Measurements from ENCODE around the gene USP30. TPM values are rescaled to one million over a fixed set of nuclear protein-coding genes. Genes with fewer than 3 reads are reported as not detected.

The USP30 gene
- total and polyA plus RNA-seq, 8 donors, result 3.2 to 41.4 (median 10.9) TPM

DNA sequence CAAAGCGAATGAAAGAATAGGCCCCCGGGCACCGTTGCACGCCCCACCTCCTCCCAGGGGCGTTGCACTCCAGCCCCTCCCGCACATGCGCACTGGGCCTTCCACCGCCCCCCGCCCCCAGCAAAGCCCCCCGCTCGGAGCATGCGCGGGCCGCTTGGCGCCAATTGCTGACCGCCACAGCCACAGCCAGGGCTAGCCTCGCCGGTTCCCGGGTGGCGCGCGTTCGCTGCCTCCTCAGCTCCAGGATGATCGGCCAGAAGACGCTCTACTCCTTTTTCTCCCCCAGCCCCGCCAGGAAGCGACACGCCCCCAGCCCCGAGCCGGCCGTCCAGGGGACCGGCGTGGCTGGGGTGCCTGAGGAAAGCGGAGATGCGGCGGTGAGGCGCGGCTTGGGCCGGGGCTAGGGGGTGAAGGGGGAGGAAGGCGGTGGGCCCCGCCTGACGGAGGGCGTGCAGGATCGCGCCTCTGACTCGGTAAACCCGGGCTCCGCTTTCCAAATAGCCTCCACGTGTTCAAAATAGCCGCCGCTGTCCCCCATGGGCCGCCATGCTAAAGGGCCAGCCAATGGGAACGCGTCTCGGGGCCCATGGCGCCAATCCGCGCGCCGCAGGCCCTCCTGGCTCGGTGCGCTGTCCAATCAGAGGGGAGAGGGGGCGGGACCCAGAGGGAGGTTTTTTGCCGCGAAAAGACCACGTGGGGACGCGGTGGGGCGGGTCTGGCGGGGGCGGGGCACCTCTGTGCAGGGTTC is 45.2 kb downstream of the USP30 start, which contains the start of gene UNG:
UNG (plus strand) TSS at position 163 of the 748 bp plus-strand sequence; CDS start at position 246, 83 bp downstream.
- intact Hi-C loops (cut with DNase I; ENCODE audit: low total_unique reads), result no loop called here
- H3K4me3 ChIP-seq, result peak within 1 kb of the TSS; percentile 68 to 92 (median 73)
- 0 to 1% (median 1%) methylated on average over 31 to 71 of the region's 71 CpGs; no CpG with 5 or more reads in 1 of the 5 donors for WGBS, 5 donors
- peak; percentile 98 to 99 for DNase-seq
- no peaks in the 10 kb centered on the region for H3K27me3 ChIP-seq
- peak within 1 kb of the TSS; percentile 87 to 94 (median 90) for H3K27ac ChIP-seq
- TF ChIP-seq EP300 (IDR thresholded peaks at IDR 0.05), result no peak
- no peak for TF ChIP-seq POLR2A (IDR thresholded peaks at IDR 0.05)
- TF ChIP-seq CTCF (IDR thresholded peaks at IDR 0.05), result no peak
- no peak for TF ChIP-seq POLR2AphosphoS5 (IDR thresholded peaks at IDR 0.05)
- no peaks in the 10 kb centered on the region for H3K9me3 ChIP-seq
- H3K36me3 ChIP-seq, result peaks cover 7 to 20% (median 14%) of the 10 kb centered on the region in 4 donors
- H3K4me1 ChIP-seq, result peaks cover 24 to 59% (median 43%) of the 10 kb centered on the region in 4 donors

DNA sequence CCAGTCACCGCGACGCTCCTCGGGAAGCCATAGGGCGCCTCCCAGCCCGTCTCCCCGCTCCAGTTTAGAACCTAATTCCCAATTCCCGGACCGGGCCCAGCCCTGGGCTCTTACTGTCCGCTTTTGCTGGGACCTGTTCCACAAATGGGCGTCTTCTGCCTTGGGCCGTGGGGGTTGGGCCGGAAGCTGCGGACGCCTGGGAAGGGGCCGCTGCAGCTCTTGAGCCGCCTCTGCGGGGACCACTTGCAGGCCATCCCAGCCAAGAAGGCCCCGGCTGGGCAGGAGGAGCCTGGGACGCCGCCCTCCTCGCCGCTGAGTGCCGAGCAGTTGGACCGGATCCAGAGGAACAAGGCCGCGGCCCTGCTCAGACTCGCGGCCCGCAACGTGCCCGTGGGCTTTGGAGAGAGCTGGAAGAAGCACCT is 45.8 kb downstream of the USP30 start:
- no peaks in the 10 kb centered on the region for H3K27me3 ChIP-seq
- H3K4me1 ChIP-seq, result peaks cover 23 to 53% (median 38%) of the 10 kb centered on the region in 4 donors
- TF ChIP-seq EP300 (IDR thresholded peaks at IDR 0.05), result no peak
- no peak for TF ChIP-seq POLR2A (IDR thresholded peaks at IDR 0.05)
- no peak for TF ChIP-seq CTCF (IDR thresholded peaks at IDR 0.05)
- TF ChIP-seq POLR2AphosphoS5 (IDR thresholded peaks at IDR 0.05), result peak in 2 of 3 donors; percentile 36 to 45
- intact Hi-C loops (cut with DNase I; ENCODE audit: low total_unique reads), result no loop called here
- peaks cover 7 to 26% (median 20%) of the 10 kb centered on the region in 4 donors for H3K36me3 ChIP-seq
- peak overlapping the region; percentile 87 to 94 (median 90) for H3K27ac ChIP-seq
- H3K9me3 ChIP-seq, result no peaks in the 10 kb centered on the region
- peak overlapping the region; percentile 68 to 92 (median 73) for H3K4me3 ChIP-seq
- 0 to 1% (median 0%) methylated on average over 5 to 32 of the region's 32 CpGs for WGBS, 5 donors
- peak in 1 of 2 donors; percentile 65 for DNase-seq

DNA sequence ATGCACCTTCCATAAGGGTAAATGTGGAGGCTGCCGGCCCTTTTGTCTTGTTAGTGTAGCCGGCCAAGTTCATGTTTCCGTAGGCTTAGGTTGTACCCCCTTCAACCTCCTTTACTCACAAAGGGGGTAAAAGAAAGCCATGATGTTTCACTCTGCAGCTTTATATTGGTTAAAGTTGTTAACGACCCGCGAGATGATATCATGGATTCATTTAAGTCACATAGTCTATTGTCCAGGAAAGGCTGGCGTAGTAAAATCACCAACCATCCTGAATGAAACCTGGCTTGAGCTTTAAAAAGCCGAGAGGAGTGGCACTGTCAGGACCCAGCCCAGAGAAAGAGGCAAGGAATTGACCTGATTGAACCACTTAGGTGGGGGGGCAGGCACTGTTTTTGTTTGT is 46.3 kb downstream of the USP30 start:
- peaks cover 9 to 30% (median 25%) of the 10 kb centered on the region in 4 donors for H3K36me3 ChIP-seq
- WGBS, 5 donors, result 2 to 5% (median 4%) methylated on average over 8 of the region's 8 CpGs
- peak overlapping the region; percentile 87 to 94 (median 90) for H3K27ac ChIP-seq
- no peaks in the 10 kb centered on the region for H3K27me3 ChIP-seq
- H3K4me1 ChIP-seq, result peaks cover 21 to 50% (median 34%) of the 10 kb centered on the region in 4 donors
- DNase-seq, result no peak
- H3K4me3 ChIP-seq, result peak overlapping the region; percentile 68 to 92 (median 73)
- TF ChIP-seq POLR2A (IDR thresholded peaks at IDR 0.05) (no peak), POLR2AphosphoS5 (IDR thresholded peaks at IDR 0.05) (no peak), EP300 (IDR thresholded peaks at IDR 0.05) (no peak), CTCF (IDR thresholded peaks at IDR 0.05) (no peak)
- H3K9me3 ChIP-seq, result no peaks in the 10 kb centered on the region
- intact Hi-C loops (cut with DNase I; ENCODE audit: low total_unique reads), result no loop called here

DNA sequence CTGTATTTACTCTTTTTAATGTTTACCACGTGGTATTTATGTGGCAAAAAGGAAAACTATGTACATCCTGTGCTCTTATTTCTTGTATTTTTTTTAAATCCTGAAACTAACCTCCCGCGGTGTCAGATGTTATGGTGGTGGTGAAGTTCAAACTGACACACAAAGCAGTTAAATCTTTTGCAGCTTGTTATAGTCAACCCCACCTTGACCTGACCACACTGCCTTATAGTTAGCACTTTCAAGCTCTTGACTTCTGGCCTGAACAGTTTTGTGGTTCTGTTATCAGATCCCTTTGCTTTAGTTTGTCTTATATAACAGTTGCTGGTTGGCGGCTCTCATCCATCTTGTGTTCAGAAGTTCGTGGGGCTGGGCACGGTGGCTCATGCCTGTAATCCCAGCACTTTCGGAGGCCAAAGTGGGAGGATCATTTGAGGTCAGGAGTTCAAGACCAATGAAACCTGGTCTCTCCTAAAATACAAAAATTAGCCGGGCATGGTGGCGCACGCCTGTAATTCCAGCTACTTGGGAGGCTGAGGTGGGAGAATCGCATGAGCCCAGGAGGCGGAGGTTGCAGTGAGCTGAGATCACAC is 47.1 kb downstream of the USP30 start:
- peak overlapping the region; percentile 68 to 92 (median 73) for H3K4me3 ChIP-seq
- intact Hi-C loops (cut with DNase I; ENCODE audit: low total_unique reads), result no loop called here
- no peaks in the 10 kb centered on the region for H3K27me3 ChIP-seq
- 52 to 67% (median 58%) methylated on average over 12 of the region's 12 CpGs for WGBS, 5 donors
- DNase-seq, result no peak
- no peaks in the 10 kb centered on the region for H3K9me3 ChIP-seq
- H3K4me1 ChIP-seq, result peaks cover 20 to 46% (median 32%) of the 10 kb centered on the region in 4 donors
- no peak for TF ChIP-seq CTCF (IDR thresholded peaks at IDR 0.05)
- TF ChIP-seq POLR2AphosphoS5 (IDR thresholded peaks at IDR 0.05), result no peak
- no peak for TF ChIP-seq POLR2A (IDR thresholded peaks at IDR 0.05)
- no peak for TF ChIP-seq EP300 (IDR thresholded peaks at IDR 0.05)
- H3K36me3 ChIP-seq, result peaks cover 17 to 39% (median 33%) of the 10 kb centered on the region in 4 donors
- H3K27ac ChIP-seq, result peak overlapping the region; percentile 61 to 92 (median 88)
